Measurements from ENCODE around the gene PAAF1. TPM values are rescaled to one million over a fixed set of nuclear protein-coding genes. Genes with fewer than 3 reads are reported as not detected.

The PAAF1 gene
- polyA plus RNA-seq, 2 of the 4 experiments (the other 2 are of a cell fraction) = 16.6 to 25.1 TPM

DNA sequence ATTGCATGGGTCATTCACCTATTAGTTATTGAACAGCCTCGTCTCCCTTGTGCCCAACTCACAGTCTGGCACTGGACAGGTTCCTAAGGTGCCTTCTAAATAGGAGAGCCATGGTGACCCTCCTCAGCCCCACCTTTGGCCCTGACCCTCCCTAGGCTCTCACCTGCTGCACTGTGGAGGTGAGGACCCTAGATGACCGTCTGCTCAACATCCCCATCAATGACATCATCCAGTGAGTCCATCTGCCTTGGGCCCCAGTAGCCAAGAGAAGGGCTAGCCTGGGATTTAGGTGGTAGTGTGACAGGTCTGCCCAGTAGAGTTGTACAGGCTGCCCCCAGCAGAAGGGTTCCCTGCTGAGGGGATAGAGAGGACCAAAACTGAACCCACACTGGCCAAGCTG, 92.3 kb downstream of the PAAF1 start:
- ChIA-PET CTCF (no interaction called here), POLR2A (no interaction called here)
- no peak overlapping the region for H3K27ac ChIP-seq
- peaks cover 8% of the 10 kb centered on the region; the same call in 2 of the 3 replicates for H3K4me1 ChIP-seq
- H3K4me3 ChIP-seq = no peak overlapping the region
- DNase-seq (ENCODE audit: low read depth in 1 of 2, low spot score in 1 of 2) (no peak), FAIRE-seq (no peak), ATAC-seq (no peak; a peak in 1 of 6 replicates)
- no peaks in the 10 kb centered on the region for H3K9me3 ChIP-seq
- TF ChIP-seq, protein P1, sequence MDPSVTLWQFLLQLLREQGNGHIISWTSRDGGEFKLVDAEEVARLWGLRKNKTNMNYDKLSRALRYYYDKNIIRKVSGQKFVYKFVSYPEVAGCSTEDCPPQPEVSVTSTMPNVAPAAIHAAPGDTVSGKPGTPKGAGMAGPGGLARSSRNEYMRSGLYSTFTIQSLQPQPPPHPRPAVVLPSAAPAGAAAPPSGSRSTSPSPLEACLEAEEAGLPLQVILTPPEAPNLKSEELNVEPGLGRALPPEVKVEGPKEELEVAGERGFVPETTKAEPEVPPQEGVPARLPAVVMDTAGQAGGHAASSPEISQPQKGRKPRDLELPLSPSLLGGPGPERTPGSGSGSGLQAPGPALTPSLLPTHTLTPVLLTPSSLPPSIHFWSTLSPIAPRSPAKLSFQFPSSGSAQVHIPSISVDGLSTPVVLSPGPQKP (IDR thresholded peaks at IDR 0.05; ENCODE audit: low read depth, low read length) = no peak
- TF ChIP-seq FOSB (CRISPR knock-in tag; IDR thresholded peaks at IDR 0.05) (no peak), RARB (CRISPR knock-in tag; IDR thresholded peaks at IDR 0.05) (no peak), KDM5A (IDR thresholded peaks at IDR 0.05) (no peak), POLR2AphosphoS2 (conservative IDR thresholded peaks at IDR 0.05; ENCODE audit: low read length) (no peak), CBX2 (IDR thresholded peaks at IDR 0.05; ENCODE audit: borderline replicate concordance, low read depth) (no peak), BHLHE40 (IDR thresholded peaks at IDR 0.05; ENCODE audit: low read depth, low read length) (no peak), GATA3 (IDR thresholded peaks at IDR 0.05; ENCODE audit: borderline replicate concordance) (no peak), NR3C1 (IDR thresholded peaks at IDR 0.05) (no peak)
- TF ChIP-seq, protein P2, sequence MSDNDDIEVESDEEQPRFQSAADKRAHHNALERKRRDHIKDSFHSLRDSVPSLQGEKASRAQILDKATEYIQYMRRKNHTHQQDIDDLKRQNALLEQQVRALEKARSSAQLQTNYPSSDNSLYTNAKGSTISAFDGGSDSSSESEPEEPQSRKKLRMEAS (IDR thresholded peaks at IDR 0.05) = no peak
- TF ChIP-seq, protein P3, sequence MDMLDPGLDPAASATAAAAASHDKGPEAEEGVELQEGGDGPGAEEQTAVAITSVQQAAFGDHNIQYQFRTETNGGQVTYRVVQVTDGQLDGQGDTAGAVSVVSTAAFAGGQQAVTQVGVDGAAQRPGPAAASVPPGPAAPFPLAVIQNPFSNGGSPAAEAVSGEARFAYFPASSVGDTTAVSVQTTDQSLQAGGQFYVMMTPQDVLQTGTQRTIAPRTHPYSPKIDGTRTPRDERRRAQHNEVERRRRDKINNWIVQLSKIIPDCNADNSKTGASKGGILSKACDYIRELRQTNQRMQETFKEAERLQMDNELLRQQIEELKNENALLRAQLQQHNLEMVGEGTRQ (IDR thresholded peaks at IDR 0.05) = no peak
- H3K4me2 ChIP-seq = no peak overlapping the region
- WGBS (ENCODE audit: missing lambda C conversion rate) = 69% methylated on average over 2 of the region's 2 CpGs

DNA sequence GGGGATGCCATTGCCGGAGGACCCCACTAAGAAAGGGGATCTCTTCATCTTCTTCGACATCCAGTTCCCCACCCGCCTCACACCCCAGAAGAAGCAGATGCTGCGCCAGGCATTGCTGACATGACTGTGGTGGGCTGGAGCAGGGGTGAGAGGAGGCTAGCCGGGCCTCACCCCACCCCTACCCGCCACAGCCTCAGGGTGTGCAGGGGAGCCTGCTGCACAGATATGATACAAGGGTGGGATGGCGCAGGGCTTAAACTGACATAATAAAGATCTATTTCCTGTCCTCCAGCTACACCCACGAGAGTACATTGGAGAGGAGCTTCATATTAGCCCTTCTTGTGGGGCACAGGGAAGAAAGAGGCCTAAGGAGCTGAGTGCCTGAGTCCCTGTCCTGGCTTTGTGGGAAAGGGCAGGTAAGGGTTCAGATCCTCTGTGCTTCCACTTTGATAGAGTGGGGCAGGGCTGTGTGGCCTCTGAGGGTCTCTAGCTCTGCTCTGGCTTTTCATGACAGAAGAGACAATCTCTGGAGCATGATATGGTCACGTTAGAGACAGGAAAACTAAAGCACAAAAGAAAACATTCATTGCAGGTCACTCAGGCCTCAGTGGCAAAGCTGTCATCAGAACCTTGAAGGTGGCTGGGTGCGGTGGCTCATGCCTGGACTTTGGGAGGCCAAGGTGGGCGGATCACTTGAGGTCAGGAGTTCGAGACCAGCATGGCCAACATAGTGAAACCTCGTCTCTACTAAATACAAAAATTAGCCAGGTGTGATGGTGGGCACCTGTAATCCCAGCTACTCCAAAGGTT, 93.4 kb downstream of the PAAF1 start:
- ChIA-PET CTCF (interaction anchor here (0.9 to 1.1 kb wide), 2 partner anchors 9 to 479 kb away, joined by 3 to 4 read pairs; no protein-coding TSS in a partner anchor), POLR2A (no interaction called here)
- 89% methylated on average over 13 of the region's 13 CpGs for WGBS (ENCODE audit: missing lambda C conversion rate)
- Histone ChIP-seq H3K27ac (no peak overlapping the region), H3K4me3 (no peak overlapping the region), H3K9me3 (no peaks in the 10 kb centered on the region), H3K4me2 (no peak overlapping the region), H3K4me1 (peaks cover 8% of the 10 kb centered on the region; the same call in 2 of the 3 replicates)
- ATAC-seq (peak; percentile 9 to 15; a peak in 2 of 6 replicates), DNase-seq (ENCODE audit: low read depth in 1 of 2, low spot score in 1 of 2) (no peak), FAIRE-seq (no peak)
- TF ChIP-seq CBX8 (IDR thresholded peaks at IDR 0.05) (no peak), ZC3H11A (IDR thresholded peaks at IDR 0.05) (no peak), HDAC2 (IDR thresholded peaks at IDR 0.05) (no peak), FOSL2 (IDR thresholded peaks at IDR 0.05) (no peak), FOSL2 (CRISPR knock-in tag; IDR thresholded peaks at IDR 0.05) (no peak), SREBF2 (IDR thresholded peaks at IDR 0.05) (no peak), PHF8 (IDR thresholded peaks at IDR 0.05; ENCODE audit: borderline replicate concordance, low read depth) (no peak), MAZ (IDR thresholded peaks at IDR 0.05; ENCODE audit: borderline replicate concordance, low read depth, low read length) (no peak), ZNF302 (CRISPR knock-in tag; IDR thresholded peaks at IDR 0.05) (no peak), RARB (CRISPR knock-in tag; IDR thresholded peaks at IDR 0.05) (no peak), MYC (IDR thresholded peaks at IDR 0.05; ENCODE audit: borderline replicate concordance, low read length) (no peak), TP53 (CRISPR knock-in tag; IDR thresholded peaks at IDR 0.05) (no peak), NR3C1 (IDR thresholded peaks at IDR 0.05) (no peak), EP300 (IDR thresholded peaks at IDR 0.05) (no peak), EHF (CRISPR knock-in tag; IDR thresholded peaks at IDR 0.05) (no peak), FOSB (CRISPR knock-in tag; IDR thresholded peaks at IDR 0.05) (no peak), RFX5 (IDR thresholded peaks at IDR 0.05) (no peak), CHD4 (IDR thresholded peaks at IDR 0.05; ENCODE audit: borderline replicate concordance) (no peak)
- TF ChIP-seq, protein P4, sequence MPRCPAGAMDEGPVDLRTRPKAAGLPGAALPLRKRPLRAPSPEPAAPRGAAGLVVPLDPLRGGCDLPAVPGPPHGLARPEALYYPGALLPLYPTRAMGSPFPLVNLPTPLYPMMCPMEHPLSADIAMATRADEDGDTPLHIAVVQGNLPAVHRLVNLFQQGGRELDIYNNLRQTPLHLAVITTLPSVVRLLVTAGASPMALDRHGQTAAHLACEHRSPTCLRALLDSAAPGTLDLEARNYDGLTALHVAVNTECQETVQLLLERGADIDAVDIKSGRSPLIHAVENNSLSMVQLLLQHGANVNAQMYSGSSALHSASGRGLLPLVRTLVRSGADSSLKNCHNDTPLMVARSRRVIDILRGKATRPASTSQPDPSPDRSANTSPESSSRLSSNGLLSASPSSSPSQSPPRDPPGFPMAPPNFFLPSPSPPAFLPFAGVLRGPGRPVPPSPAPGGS (IDR thresholded peaks at IDR 0.05) = no peak
- TF ChIP-seq, protein P5, sequence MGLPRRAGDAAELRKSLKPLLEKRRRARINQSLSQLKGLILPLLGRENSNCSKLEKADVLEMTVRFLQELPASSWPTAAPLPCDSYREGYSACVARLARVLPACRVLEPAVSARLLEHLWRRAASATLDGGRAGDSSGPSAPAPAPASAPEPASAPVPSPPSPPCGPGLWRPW (IDR thresholded peaks at IDR 0.05) = no peak
- TF ChIP-seq, protein P6, sequence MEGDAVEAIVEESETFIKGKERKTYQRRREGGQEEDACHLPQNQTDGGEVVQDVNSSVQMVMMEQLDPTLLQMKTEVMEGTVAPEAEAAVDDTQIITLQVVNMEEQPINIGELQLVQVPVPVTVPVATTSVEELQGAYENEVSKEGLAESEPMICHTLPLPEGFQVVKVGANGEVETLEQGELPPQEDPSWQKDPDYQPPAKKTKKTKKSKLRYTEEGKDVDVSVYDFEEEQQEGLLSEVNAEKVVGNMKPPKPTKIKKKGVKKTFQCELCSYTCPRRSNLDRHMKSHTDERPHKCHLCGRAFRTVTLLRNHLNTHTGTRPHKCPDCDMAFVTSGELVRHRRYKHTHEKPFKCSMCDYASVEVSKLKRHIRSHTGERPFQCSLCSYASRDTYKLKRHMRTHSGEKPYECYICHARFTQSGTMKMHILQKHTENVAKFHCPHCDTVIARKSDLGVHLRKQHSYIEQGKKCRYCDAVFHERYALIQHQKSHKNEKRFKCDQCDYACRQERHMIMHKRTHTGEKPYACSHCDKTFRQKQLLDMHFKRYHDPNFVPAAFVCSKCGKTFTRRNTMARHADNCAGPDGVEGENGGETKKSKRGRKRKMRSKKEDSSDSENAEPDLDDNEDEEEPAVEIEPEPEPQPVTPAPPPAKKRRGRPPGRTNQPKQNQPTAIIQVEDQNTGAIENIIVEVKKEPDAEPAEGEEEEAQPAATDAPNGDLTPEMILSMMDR (IDR thresholded peaks at IDR 0.05) = no peak

Data from A549 (cell line).